Adrenal gland (tissue), 5 donors: ENCODE measurements around the gene ZNF273.

Experiments
- POLR2A ChIP-seq, 2 donors: fragments of 450-650 bp; IDR thresholded peaks; one replicate each; pipeline ENCODE4 v1.6.1; 2017; ENCODE audit warnings: antibody characterized with exemption in 2 of 2, mild to moderate bottlenecking in 2 of 2, moderate library complexity in 1 of 2
- TF ChIP-seq, protein P1 (sequence below), 6 experiments: fragments of 450-650 bp in 4 of 6; fragments of 200-600 bp in 2 of 6; sonication (generic) in 1 of 6; IDR thresholded peaks; 1 replicate in 5 of 6; 2 replicates in 1 of 6; pipeline versions ENCODE4 v1.5.1 to v1.8.0; 2016 to 2021; ENCODE audit warnings: antibody characterized with exemption in 6 of 6, mild to moderate bottlenecking in 2 of 6, moderate library complexity in 1 of 6
- donor health status: DM: no; HTN: no; CAD: no.

DNA sequence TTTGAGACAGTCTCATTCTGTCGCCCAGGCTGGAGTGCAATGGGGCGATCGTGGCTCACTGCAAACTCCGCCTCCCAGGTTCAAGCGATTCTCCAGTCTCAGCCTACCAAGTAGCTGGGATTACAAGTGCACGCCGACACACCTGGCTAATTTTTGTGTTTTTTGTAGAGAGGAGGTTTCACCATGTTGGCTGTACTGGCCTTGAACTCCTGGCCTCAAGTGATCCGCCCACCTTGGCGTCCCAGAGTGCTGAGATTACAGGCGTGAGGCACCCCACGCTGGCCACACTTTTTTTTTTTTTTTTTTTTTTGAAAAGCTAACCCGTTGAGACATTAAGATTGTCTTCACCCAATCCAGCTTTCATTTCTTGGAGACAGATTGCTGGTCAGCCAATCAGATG lies 2.1 kb downstream of the ZNF273 start:
- TF ChIP-seq, protein P1, sequence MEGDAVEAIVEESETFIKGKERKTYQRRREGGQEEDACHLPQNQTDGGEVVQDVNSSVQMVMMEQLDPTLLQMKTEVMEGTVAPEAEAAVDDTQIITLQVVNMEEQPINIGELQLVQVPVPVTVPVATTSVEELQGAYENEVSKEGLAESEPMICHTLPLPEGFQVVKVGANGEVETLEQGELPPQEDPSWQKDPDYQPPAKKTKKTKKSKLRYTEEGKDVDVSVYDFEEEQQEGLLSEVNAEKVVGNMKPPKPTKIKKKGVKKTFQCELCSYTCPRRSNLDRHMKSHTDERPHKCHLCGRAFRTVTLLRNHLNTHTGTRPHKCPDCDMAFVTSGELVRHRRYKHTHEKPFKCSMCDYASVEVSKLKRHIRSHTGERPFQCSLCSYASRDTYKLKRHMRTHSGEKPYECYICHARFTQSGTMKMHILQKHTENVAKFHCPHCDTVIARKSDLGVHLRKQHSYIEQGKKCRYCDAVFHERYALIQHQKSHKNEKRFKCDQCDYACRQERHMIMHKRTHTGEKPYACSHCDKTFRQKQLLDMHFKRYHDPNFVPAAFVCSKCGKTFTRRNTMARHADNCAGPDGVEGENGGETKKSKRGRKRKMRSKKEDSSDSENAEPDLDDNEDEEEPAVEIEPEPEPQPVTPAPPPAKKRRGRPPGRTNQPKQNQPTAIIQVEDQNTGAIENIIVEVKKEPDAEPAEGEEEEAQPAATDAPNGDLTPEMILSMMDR (IDR thresholded peaks at IDR 0.05): no peak
- TF ChIP-seq POLR2A (IDR thresholded peaks at IDR 0.05): no peak
